Epithelial cell of prostate (primary cell): ENCODE measurements around the gene PTPRE.

ENCODE experiments used
- DNase-seq: peaks from one replicate; pipeline ENCODE4 v3.0.0-alpha.2; 2011; ENCODE audit warnings: low read depth, low spot score
- H3K27ac ChIP-seq: fragments of 450-650 bp; 2 replicates; pipeline ENCODE4 v1.5.1; 2017; ENCODE audit warnings: mild to moderate bottlenecking

Gene PTPRE

DNA sequence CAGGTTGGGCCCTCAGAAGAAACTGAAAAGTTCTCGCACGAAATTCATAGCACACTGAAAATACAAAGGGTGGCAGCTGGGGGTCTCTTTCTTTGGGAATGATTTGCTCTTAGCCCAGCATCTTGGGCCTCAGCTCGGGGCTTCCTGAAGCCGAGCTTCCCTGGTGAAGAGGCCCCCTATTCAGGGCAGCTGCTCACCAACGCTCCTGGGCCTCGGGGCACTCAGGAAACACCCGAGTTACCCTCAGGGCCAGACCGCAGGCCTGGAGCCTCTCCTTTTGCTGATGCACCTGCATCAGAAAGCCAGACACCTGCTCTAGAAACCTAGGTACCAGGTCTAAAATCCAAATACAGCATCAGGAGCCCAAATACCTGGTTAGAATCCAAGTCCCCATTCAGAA is 85.5 kb downstream of the PTPRE start:
- H3K27ac ChIP-seq: no peak overlapping the region
- DNase-seq: no peak

DNA sequence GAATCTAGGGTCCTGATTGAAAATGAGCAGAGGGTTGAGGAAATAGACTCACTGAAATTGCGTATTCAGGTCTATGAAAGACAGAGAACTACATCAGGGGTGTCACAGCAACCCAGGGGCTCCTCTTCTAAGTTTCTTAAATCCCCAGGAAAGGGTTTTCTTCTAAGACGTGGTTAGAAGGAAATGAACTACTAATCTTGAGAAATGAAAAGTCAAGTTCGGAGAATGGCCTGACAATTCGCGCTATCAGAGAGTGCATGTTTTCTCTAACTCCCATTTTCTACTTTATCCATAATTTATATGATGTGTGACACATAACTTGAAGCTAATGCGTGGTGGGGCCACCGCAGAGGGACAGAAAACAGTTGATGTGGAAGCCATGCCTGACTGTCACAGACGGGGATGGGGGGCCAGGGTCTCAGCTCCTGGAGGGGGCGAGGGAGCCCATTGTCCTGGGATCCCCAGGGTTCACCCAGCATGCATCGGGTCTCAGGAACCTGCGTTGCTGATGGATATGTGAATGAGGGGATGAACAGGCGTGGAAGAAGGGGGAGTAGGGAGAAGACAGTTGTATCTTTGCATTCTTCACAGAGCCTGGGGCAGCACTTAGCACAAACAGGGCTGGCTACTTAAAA is 86.3 kb downstream of the PTPRE start:
- DNase-seq: no peak

DNA sequence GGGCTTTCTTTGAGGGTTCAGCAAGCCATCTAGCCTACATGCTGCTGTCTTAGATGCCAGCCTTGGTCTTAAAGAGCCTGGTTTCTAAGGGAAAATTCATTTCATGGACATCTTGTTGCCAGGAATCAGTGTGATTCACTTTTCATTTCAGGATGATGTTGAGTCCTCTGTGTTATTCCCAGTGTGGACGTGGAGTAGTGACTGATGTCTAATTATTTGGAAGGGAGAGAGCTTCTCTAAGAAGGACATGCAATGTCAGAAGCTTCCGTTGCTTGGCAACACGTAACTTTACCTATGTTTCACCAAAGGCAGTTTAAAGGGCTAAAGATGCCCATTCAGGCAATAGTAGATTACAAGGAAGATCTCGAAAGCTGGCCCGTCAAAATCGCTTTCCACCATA is 89.0 kb downstream of the PTPRE start:
- DNase-seq: no peak
- H3K27ac ChIP-seq: no peak overlapping the region

More for the DNA sequence above, 86.3 kb downstream of the PTPRE start:
- H3K27ac ChIP-seq: no peak overlapping the region

DNA sequence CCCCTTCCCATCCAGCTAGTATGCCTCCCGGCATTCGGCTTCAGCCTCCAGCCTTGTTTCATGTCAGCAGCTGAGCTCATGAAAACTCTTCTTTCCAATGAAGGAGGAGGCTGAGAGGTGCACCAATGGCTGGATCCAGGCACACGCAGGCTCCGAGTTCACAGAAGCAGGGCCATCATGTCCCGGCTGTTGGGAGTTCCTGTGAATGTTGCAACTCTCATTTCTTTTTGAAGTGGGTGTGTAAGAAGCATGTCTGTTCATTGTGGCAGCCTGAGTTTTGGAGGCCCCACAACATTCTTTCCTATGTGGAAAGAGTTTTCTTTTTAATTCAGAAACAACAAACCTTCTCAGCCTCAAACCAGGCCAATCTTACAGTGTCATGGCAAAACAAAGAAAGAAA is 89.7 kb downstream of the PTPRE start:
- no peak overlapping the region for H3K27ac ChIP-seq
- DNase-seq: no peak

DNA sequence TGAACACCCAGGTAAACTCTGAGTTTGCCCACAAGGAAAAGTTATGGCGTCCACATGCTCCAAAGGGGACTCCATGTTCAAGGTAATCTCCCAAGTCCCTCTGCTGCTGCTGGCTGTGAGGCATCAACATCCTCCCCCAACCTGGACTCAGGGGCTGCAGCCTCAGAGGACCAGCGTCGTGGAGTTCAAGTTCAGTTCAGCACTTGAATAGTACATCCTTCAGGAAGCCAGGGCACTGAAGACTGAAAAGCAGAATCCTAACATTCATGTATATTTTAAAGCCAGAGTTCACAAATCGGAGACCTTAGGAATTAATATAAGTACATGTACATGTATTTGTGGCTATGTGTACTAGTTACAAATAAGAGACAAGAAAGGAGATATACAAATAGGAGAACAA is 90.4 kb downstream of the PTPRE start:
- H3K27ac ChIP-seq: no peak overlapping the region
- DNase-seq: no peak

DNA sequence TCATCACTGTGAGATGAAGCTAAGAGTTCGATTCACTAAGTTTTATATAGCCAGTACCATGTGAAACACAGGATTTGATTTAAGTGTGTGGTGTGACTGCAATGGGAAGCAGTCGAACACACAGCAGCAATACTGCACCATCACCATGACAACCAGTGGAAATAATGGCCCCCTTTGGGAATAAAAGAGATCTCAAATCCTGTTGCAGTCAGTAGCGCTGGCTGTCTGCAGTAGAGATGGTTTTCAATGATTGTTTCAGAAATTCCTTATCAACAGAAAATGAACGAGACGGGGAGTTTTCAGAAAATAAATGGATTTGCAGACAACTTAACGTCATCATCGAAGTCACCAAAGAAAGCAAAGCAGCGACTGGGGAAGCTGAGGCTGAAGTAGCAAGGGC is 91.0 kb downstream of the PTPRE start:
- H3K27ac ChIP-seq: no peak overlapping the region
- DNase-seq: no peak

DNA sequence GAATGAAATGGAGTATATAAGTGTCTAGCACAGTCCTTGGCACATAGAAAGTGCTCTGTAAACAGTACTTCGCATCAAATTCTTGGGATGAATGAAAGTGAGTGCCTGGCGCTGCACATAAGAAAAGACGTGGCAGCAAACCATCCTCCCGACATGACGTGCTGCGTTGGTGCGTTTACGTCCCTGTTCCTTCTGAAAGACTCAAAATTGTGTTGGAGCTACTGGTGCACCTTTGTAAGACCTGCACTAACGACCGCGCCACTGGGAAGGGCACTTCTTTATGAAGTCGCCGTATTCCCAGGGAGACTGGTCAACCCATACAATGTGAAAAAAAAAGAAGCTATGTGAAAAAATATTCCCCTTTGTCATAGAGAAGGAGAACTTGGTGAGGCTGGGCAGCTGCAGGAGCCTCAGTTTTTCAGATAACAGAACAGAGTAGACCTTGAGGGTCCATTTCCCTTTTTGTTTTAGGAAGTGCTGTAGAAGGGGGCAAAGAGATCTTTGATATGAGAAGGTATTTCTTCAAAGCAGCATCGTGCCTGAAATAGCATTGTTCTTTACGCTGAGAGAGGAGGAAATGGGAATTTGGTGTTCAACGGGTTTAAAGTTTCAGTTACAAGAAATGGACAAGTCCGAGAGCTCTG is 91.7 kb downstream of the PTPRE start:
- DNase-seq: no peak
- H3K27ac ChIP-seq: no peak overlapping the region

DNA sequence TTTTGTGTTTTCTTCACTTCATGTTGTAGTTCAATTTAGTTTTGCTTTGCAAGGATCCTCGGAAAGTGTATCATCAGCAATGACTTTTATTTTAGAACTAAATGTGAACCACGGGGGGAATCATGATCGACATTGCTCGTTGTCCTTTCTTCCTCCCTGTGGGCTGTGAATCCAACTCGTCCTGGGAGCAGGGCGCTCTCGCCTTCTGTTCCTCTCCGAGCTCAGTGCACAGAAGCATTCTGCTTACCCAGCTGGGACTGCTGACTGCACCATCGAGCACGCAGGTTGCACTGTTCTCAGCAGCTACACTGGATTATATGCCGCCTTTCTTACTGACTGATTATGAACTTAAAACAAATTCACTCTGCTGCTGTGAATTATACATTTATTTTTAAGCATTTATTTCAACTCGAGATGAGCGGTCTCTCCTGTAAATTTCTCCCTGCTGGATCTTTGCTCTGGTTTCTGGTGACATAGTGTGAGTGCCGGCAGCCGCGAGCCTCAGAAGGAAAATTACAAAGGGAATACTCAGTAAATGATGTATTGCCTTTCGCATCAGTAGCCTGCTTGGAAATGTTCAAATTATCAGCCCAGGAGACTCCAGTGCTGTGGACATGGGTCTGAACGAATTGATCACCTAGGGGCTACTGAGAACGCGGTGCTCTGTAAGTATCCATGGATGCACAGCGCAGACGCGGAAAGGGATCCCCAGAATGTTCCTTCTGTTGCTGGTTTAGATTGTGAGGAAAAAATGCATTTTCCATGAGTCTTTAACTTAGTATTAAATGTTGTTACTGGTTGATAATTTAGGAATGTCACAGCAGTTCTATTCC is 92.6 kb downstream of the PTPRE start:
- no peak for DNase-seq
- no peak overlapping the region for H3K27ac ChIP-seq

DNA sequence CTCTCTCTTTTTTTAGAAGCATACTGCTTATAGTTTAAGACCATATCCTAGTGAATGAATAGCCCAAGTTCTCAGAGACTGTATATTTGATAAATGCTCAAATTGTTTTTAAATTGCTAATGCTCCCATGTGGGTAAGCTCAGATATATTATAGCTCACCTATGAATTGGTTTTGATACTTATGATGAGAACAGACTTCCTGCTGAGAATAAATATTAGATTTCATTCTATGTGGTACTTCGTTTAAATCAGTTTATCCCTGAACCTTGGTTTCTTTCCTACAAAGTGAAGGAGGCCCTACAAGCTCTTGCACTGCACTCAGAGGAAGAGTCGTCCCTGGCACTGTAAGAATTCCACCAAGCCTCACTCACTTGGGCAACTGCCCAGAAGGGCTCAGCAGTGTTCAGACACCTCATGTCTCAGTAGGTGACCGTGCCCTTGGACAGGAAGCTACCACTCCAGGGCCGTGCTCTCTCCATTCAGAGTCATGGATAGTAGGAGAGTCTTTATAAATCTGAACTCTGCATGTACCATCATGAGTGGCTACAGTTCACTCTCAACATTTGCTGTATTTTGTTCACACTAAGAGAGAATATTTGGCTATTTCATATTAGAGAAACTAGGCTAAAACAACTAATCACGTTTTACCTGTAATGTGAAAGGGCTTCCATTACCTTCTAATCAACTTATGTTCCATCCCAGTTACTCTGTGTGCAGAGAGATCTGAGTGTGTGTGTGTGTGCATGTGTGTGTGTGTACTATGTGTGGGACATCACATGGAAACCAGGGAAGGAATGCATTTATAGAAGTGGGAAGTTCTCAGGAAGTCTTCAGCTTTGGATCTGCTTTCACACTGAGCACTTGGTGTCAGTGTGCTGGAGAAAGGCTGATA is 93.8 kb downstream of the PTPRE start:
- DNase-seq: no peak

DNA sequence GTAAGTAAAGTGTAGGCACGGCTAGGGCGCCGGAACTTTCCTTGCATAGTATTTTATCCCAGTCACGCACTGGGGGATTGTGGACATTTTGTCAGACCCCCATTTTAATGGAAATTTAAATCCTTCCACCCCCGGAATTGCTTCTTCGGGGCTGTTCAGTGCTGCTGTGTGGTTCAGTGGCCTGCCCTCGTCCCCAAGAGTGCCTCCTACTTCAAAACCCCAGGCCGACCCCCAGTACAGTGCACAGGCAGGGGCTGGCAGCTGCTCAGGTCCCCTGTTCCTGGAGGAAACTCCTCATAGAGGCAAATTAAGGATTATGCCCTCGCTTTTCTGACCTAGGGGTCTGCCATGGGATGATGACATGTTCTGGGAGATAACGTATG is 94.5 kb downstream of the PTPRE start:
- DNase-seq: no peak
- no peak overlapping the region for H3K27ac ChIP-seq

More for the DNA sequence above, 93.8 kb downstream of the PTPRE start:
- H3K27ac ChIP-seq: no peak overlapping the region

DNA sequence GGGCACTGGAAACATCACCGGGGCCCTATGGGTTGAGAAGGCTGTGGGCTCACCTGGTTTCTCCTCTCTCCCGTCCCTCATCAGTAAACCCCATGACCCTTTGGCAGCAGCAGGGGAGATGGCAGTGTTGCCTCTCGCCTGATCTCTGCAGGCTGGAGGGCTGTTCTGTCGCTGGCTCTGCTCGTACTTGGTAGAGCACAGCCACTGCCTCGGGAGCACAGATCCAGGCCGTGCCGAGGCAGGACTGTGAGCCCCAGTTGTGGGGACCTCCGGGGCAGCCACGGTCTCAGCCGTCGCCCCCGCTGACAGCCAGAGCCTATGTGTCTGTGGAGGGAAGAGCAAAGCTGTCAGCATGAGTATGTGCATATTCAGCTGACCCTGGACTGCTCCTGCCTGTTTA is 94.9 kb downstream of the PTPRE start:
- H3K27ac ChIP-seq: no peak overlapping the region
- DNase-seq: no peak

DNA sequence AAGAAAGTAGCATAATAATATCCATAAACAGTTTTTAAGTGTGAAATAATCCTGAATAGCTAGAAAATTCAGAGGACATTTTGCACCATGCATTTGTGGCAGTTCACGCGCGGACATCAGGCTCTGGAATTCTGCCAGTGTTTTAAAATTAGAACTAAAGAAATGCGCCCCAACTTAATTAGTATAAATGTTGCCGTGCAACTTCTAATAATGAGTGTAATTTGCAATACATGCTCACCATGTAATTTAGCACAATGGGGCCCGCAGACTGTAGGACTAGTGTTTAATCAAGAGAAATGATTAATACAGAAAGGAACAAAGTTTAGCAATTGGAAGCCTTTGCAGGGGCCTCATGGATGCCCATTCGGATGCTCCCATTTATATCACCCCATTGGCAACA is 96.6 kb downstream of the PTPRE start:
- no peak for DNase-seq
- H3K27ac ChIP-seq: no peak overlapping the region

DNA sequence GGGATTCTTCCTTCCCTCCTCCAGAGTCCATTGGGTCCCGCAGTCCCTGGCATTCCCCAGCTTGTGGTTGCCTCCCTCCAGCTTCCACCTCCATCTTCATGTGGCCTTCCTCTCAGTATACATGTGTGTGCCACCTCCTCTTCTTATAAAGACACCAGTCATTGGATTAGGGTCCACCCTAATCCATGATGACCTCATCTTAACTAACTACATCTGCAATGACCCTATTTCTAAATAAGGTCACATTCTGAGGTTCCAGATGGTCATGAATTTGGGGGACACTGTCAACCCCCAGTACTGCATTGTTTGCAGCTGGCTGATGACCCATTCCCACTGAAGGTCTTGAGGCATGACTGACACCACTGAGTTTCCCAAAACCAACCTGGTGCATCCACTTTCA is 99.0 kb downstream of the PTPRE start:
- no peak for DNase-seq
- H3K27ac ChIP-seq: no peak overlapping the region

DNA sequence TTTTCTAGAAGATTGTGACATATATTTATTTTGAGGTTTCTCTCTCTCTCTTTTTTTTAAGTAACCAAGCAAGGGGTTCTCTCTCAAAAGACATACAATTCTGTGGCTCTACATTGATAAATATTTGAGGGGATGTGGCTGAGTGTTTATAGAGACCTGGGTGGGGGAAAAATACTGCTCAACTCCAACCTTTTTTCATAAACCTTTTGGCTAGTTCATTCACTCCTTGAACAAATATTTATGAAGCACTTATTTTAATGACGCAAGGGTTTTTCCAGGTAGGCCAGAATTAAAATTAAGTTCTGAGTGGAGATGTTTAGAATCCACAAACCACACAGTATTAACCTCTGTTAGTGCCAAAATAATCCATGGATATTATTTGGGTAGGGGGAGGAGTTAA is 100.2 kb downstream of the PTPRE start:
- H3K27ac ChIP-seq: no peak overlapping the region
- DNase-seq: no peak

DNA sequence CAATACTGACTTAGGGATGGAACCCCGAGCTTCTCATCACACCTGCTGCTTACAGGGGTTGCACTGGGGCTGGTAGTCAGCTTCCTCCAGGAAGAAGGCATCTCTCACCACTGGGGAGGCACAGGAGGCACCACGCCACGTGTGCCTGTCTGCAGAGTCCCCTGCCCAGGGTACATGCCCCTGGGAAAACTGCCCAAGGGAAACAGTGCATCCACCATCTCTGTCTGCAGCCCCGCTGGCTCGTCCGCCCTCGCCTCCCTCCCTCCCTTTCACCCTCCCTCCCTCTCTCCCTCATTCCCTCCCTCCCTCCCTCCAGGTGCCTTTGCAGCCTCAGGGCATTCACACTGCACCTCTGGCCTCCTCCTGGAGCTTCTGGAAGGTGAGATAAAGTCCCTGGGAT is 101.1 kb downstream of the PTPRE start:
- no peak for DNase-seq
- no peak overlapping the region for H3K27ac ChIP-seq

DNA sequence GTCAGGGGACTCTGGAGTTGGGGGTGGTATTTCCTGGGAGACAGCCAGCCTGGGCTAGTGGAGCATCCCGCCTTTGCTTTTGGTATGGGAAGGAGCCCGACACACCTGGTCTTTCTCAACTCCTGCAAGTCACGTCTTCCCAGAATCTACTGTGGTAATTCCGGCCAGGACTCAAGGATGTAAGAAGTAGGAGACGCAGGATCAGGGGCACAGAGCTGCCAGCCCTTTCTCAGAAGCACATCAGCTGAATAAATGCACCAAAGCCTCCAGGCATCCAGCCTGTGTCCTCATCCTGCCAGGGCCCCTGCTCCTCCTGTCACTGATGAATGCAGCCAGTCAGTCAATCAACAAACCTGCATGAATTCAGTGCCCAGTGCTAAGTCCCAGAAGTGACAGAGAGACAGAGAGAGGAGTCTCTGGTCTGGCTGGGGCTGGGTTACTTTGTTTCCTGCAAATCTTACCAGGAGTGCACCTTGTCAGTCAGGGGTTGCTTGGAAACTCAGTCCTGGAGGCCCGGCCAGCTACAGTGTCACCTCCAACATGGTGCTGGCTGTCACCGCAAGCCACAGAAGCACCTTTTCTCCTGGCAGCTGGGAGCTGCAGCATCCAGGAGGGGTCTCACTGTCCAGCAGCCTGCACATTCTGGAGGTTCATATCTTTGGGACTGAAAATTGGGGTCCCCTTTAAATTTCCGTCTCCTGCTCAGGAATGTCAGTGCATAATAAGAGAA is 101.8 kb downstream of the PTPRE start:
- DNase-seq: no peak

DNA sequence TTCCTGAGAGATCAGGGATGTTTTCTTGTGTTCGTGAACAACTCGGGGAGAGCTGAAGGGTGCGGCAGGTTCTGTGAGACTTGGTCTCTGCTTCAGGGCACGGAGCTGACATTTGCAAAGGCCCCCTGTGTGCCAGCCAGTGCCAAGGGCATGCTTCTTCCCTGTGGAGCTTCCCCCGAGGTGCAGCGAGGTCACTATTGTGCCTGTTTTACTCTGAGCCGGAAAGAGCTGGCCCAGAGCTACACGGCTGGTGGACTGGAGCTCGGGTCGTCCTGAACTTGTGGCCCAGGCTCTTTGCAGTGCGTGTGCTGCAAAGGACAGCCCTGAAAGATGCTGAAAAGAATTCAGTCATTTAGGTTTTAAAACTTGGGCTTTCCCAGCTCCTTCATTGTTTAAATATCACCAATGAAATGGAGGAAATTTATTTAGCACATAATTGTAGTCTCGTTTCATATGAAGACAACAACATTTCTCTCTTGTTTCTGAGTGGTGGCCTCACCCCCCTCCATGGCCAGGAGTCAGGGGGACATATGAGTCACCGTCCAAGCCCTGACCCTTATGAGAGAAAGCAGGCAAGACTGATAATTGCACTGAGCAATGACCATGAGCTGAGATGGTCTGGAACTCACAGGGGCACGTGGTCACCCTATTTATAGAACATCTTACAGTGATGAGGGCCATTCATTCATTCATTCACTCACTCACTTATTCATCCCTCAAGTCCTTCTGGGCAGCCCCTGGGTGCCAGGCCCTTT is 102.6 kb downstream of the PTPRE start:
- no peak for DNase-seq
- H3K27ac ChIP-seq: no peak overlapping the region

More for the DNA sequence above, 101.8 kb downstream of the PTPRE start:
- no peak overlapping the region for H3K27ac ChIP-seq

DNA sequence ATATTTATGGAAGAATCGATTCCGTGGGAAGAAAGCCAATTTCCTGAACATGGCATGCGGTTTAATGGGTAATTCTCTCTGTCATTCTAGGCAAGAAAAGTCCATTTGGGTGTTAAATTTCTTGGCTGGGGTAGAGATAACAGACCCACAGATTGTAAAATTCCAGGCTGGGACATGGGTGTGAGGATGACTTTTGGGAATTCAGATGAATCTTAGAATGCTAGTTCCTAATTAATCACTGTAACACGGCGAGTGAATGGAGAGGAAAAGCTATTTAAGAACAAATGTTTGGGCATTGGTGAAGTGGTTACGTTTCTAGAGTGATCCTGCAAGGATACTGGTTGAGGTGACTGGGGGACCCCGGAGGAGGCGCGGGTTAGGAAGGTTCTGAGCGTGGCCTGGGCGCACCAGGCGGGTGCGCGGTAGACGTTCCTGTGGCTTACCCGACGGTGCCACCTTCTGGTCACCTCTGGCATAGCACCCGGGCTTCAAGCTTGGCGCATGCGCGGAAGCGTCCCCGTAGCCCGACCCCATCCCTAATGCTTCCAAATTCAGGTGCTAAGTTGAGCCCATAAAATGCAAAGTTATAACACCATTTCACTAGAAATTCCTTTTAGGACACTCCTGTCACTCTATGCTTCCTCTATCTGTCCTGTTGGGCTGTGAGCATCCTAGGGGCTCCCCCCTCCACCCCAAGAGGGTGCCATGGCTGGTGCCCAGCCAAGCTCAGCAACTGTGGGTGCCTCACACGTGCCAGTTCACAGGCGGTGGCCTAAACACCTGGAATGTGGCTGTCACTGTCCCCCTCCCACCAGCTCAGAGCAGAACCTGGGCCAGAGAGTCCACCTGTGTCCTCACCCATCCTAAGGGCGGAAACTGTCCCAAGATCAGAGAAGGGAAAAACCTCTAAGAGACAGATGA is 104.4 kb downstream of the PTPRE start:
- DNase-seq: no peak
- H3K27ac ChIP-seq: no peak overlapping the region
